OCI-LY1 (cell line): ENCODE data around the gene ADAMTS17.

Source experiments
- H2AFZ ChIP-seq: fragments of 200-600 bp; sonication (generic), shearing (Covaris generic); 2 replicates; pipeline ENCODE4 v1.6.0; 2014; ENCODE audit warnings: antibody characterized with exemption, mild to moderate bottlenecking, low read length
- H3F3A ChIP-seq: fragments of 200-600 bp; sonication (generic), shearing (Covaris generic); 2 replicates; pipeline ENCODE4 v1.6.0; 2014; ENCODE audit warnings: mild to moderate bottlenecking, antibody characterized with exemption, low read length, moderate library complexity; ENCODE audit not compliant: insufficient read depth
- H3K27ac ChIP-seq: fragments of 200-600 bp; sonication (generic); 2 replicates; pipeline ENCODE4 v1.5.1; 2014; ENCODE audit warnings: low read length, mixed run types, mild to moderate bottlenecking, low read depth; ENCODE audit not compliant: poor library complexity, severe bottlenecking
- H3K27me3 ChIP-seq: fragments of 200-600 bp; sonication (generic); 2 replicates; pipeline ENCODE4 v1.6.0; 2014; ENCODE audit warnings: antibody characterized with exemption, mild to moderate bottlenecking, low read length, moderate library complexity; ENCODE audit not compliant: insufficient read depth
- H3K36me3 ChIP-seq: fragments of 200-600 bp; sonication (generic); 2 replicates; pipeline ENCODE4 v1.6.1; 2014; ENCODE audit warnings: mild to moderate bottlenecking, antibody characterized with exemption, low read length, moderate library complexity, mixed read lengths; ENCODE audit not compliant: insufficient read depth
- H3K4me1 ChIP-seq: fragments of 200-600 bp; sonication (generic); 2 replicates; pipeline ENCODE4 v1.5.1; 2014; ENCODE audit warnings: mild to moderate bottlenecking, low read length, moderate library complexity; ENCODE audit not compliant: insufficient read depth, severe bottlenecking
- H3K4me2 ChIP-seq: fragments of 200-600 bp; sonication (generic), shearing (Covaris generic); 2 replicates; pipeline ENCODE4 v1.6.1; 2014; ENCODE audit warnings: low read length
- H3K4me3 ChIP-seq: fragments of 200-600 bp; sonication (generic); 2 replicates; pipeline ENCODE4 v1.5.1; 2014; ENCODE audit warnings: low read length, low read depth, mild to moderate bottlenecking, mixed read lengths; ENCODE audit not compliant: poor library complexity, severe bottlenecking
- H3K79me2 ChIP-seq: fragments of 200-600 bp; shearing (Covaris generic); 2 replicates; pipeline ENCODE4 v1.6.1; 2016; ENCODE audit warnings: mixed run types, low read length, mixed read lengths; ENCODE audit not compliant: insufficient read depth
- H3K9ac ChIP-seq: fragments of 200-600 bp; sonication (generic), shearing (Covaris generic); 2 replicates; pipeline ENCODE4 v1.6.1; 2014; ENCODE audit warnings: mild to moderate bottlenecking, low read length, mixed read lengths
- H3K9me2 ChIP-seq: fragments of 200-600 bp; sonication (generic), shearing (Covaris generic); 2 replicates; pipeline ENCODE4 v1.6.1; 2014; ENCODE audit warnings: low read depth, mild to moderate bottlenecking, low read length, mixed read lengths
- H3K9me3 ChIP-seq: fragments of 200-600 bp; shearing (Covaris generic); 2 replicates; pipeline ENCODE4 v1.6.1; 2014; ENCODE audit warnings: low read length, mixed read lengths
- H4K20me1 ChIP-seq: fragments of 200-600 bp; sonication (generic), shearing (Covaris generic); 2 replicates; pipeline ENCODE4 v1.6.0; 2016; ENCODE audit warnings: mild to moderate bottlenecking, low read length; ENCODE audit not compliant: insufficient read depth
- CTCF ChIP-seq: fragments of 200-600 bp; sonication (generic), shearing (Covaris generic); IDR thresholded peaks from 2 replicates; pipeline ENCODE4 v1.5.1; 2017; ENCODE audit warnings: mild to moderate bottlenecking, antibody characterized with exemption, low read length, moderate library complexity, mixed read lengths
- EZH2 ChIP-seq: fragments of 200-600 bp; sonication (generic), shearing (Covaris generic); IDR thresholded peaks from 2 replicates; pipeline ENCODE4 v1.8.0; 2017; ENCODE audit warnings: borderline replicate concordance, mixed run types, mild to moderate bottlenecking, antibody characterized with exemption, low read length, moderate library complexity, mixed read lengths

ADAMTS17 gene

DNA sequence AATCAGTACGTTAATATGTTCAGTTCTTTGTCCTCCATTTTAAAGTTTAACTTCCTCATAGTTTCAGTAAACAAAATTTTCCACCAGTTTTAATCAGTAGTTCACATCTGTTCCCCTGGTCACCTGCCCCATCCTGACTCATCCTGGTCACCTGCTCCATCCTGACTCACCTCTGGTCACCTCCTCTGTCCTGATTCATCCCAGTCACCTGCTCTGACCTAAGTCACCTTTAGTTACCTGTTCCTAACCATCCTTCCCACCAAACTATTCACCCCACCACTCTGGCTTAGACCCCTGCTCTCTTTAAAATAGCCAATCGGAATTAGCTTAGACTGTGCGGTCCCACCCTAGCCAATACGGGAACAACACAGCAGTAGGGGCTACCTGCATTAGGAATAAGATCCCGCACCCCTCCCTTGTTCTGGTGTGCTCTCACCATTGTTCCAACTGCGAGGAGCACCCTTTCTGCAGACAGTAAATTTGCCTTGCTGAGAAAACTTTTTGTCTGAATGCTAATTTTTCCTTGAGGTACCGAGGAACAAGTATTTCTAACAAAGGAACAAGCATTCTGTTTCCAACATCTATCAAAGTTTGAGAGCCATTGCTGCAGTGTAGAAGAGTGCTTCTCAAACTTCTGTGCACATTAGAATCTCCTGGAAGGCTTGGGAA, 169.3 kb downstream of the ADAMTS17 start:
- Histone ChIP-seq H3K9me3 (peaks cover 3% of the 10 kb centered on the region; the same call in 1 of the 2 replicates), H3K9ac (no peak overlapping the region), H3K27ac (no peak overlapping the region), H3F3A (no peaks in the 10 kb centered on the region), H4K20me1 (no peaks in the 10 kb centered on the region), H3K4me3 (no peak overlapping the region), H2AFZ (no peak overlapping the region), H3K4me1 (no peaks in the 10 kb centered on the region), H3K9me2 (no peaks in the 10 kb centered on the region), H3K79me2 (no peaks in the 10 kb centered on the region), H3K36me3 (no peaks in the 10 kb centered on the region), H3K4me2 (no peak overlapping the region), H3K27me3 (no peaks in the 10 kb centered on the region; the same call in 1 of the 2 replicates)
- no peak for TF ChIP-seq EZH2
- TF ChIP-seq CTCF = no peak

DNA sequence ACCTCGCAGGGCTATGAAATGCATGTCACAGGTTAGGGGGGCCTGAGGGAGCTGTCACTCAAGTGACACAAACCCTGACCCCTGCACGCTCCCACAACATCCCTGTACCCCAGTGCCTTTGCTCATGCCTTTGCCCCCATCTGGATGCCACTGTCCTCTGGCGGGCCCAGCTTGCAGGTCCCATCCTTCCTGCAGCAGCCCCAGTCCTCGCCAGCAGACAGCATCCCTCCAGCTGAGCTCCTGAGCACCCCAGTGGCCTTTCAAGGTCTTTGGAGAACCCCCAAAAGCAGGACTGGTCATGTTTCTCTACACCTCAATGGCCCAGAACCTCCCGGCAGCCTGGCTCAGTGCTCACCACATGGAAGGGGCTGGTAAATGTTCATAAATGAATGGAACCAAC, 170.4 kb downstream of the ADAMTS17 start:
- Histone ChIP-seq H4K20me1 (no peaks in the 10 kb centered on the region), H3K4me2 (no peak overlapping the region), H3K79me2 (no peaks in the 10 kb centered on the region), H3K27me3 (no peaks in the 10 kb centered on the region; the same call in 1 of the 2 replicates), H3K9ac (no peak overlapping the region), H3F3A (no peaks in the 10 kb centered on the region), H3K4me1 (no peaks in the 10 kb centered on the region), H3K4me3 (no peak overlapping the region), H3K36me3 (no peaks in the 10 kb centered on the region), H3K9me2 (no peaks in the 10 kb centered on the region), H3K27ac (no peak overlapping the region), H2AFZ (no peak overlapping the region), H3K9me3 (peaks cover 3% of the 10 kb centered on the region; the same call in 1 of the 2 replicates)
- no peak for TF ChIP-seq EZH2
- TF ChIP-seq CTCF = no peak

DNA sequence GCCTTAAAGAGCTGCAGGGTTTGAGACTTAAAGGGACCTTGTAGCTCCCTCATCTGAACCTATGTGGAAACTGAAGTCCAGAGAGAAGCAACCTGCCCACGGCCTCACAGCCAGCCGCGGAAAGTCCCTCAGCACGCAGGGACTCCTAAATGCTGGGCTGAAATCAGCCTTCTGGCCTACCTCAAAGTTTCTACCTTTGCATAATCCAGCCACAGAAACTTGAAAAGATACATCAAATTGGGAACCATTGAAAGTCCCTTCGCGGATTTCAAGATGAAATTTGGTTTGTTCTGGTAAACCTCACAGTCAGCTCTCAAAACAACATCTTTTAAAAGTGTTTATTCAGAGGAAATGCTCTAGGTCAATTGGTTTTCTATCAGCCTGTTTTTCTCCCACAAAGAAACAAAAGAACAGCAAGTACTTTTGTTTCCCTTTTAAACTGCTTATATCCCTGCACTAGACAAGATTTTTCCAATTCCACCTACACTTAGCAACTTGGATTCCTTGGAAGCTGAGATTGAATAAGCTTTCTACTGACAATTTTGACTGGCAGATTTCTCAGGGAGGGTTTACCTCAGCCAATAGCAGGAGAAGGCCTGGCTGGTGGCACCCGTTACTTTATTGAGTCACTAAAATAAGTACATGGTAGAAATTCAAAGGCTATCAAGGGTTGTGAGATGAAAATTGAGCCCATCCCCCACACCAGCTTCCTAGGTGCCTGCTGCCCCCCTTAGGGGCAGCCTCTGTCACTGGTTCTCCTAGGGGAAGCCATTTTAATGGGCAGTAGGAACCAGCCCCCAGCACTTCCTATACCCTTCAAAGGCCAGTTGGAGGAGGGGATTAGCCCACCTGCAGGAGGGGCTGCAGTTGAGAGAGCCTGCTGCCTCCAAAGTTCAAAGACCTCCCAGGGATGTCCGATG, 171.2 kb downstream of the ADAMTS17 start:
- Histone ChIP-seq H3K9me2 (no peaks in the 10 kb centered on the region), H3K4me2 (no peak overlapping the region), H3K4me1 (no peaks in the 10 kb centered on the region), H4K20me1 (no peaks in the 10 kb centered on the region), H3K27me3 (no peaks in the 10 kb centered on the region; the same call in 1 of the 2 replicates), H3K9me3 (peaks cover 3% of the 10 kb centered on the region; the same call in 1 of the 2 replicates), H3K79me2 (no peaks in the 10 kb centered on the region), H2AFZ (no peak overlapping the region), H3K36me3 (no peaks in the 10 kb centered on the region), H3F3A (no peaks in the 10 kb centered on the region), H3K27ac (no peak overlapping the region), H3K4me3 (no peak overlapping the region), H3K9ac (no peak overlapping the region)
- TF ChIP-seq CTCF (no peak), EZH2 (no peak)
